ENCODE measurements around the gene FKBP4. TPM values are rescaled to one million over a fixed set of nuclear protein-coding genes. Genes with fewer than 3 reads are reported as not detected.

Gene FKBP4
- total and polyA plus RNA-seq, 9 of the 15 experiments (the other 6 are each of a cell fraction or from before 2014, with no cell fraction given), result 16.3 to 154 (median 90.1) TPM

DNA sequence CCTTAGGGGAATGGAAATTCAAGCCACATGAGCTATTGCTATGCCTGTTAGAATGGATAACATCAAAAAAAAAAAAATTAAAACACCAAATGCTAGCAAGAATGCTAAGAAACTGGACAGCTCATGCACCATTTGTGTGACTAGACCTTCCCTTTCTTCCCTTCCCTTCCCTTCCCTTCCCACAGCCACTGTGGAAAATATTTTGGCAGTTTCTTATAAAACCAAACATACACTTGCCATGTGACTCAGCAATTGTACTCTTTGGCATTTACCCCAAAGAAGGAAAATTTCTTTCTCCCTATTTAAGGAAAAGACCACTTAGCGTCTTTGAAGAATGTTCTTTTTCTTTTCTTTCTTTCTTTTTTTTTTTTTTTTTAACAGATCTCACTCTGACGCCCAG, 49.1 kb upstream of the FKBP4 start (continued):
- TF ChIP-seq, protein P1, sequence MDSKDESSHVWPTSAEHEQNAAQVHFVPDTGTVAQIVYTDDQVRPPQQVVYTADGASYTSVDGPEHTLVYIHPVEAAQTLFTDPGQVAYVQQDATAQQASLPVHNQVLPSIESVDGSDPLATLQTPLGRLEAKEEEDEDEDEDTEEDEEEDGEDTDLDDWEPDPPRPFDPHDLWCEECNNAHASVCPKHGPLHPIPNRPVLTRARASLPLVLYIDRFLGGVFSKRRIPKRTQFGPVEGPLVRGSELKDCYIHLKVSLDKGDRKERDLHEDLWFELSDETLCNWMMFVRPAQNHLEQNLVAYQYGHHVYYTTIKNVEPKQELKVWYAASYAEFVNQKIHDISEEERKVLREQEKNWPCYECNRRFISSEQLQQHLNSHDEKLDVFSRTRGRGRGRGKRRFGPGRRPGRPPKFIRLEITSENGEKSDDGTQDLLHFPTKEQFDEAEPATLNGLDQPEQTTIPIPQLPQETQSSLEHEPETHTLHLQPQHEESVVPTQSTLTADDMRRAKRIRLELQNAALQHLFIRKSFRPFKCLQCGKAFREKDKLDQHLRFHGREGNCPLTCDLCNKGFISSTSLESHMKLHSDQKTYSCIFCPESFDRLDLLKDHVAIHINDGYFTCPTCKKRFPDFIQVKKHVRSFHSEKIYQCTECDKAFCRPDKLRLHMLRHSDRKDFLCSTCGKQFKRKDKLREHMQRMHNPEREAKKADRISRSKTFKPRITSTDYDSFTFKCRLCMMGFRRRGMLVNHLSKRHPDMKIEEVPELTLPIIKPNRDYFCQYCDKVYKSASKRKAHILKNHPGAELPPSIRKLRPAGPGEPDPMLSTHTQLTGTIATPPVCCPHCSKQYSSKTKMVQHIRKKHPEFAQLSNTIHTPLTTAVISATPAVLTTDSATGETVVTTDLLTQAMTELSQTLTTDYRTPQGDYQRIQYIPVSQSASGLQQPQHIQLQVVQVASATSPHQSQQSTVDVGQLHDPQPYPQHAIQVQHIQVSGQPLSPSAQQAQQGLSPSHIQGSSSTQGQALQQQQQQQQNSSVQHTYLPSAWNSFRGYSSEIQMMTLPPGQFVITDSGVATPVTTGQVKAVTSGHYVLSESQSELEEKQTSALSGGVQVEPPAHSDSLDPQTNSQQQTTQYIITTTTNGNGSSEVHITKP (IDR thresholded peaks at IDR 0.05; ENCODE audit: partially characterized antibody), result no peak
- no peak for TF ChIP-seq AFF1 (IDR thresholded peaks at IDR 0.05; ENCODE audit: low read depth in 1 of 2, partially characterized antibody in 2 of 2)
- TF ChIP-seq HDAC8 (tag; IDR thresholded peaks at IDR 0.05), result no peak
